ENCODE data around the gene EMP2.

- TF ChIP-seq POLR2A (IDR thresholded peaks at IDR 0.05) (no peak), CTCF (IDR thresholded peaks at IDR 0.05) (no peak)
Measured at GRCh38 chr16:10541366-10541765, 39.0 kb downstream of the EMP2 start.
